ENCODE data around the gene GALNT9. TPM values are rescaled to one million over a fixed set of nuclear protein-coding genes. Genes with fewer than 3 reads are reported as not detected.
"Not testable (repeated sequence)": the region's sequence is repeated elsewhere in the genome, so short reads cannot be mapped to it uniquely, and the experiment has no call there.

Gene GALNT9
- total RNA-seq, 4 donors from 2014 or later, result not detected

- Histone ChIP-seq H3K9me3 (no peaks in the 10 kb centered on the region), H3K27me3 (peaks cover 0 to 65% (median 5%) of the 10 kb centered on the region in 4 donors), H3K27ac (no peak overlapping the region), H3K4me3 (no peak overlapping the region), H3K36me3 (no peaks in the 10 kb centered on the region), H3K4me1 (no peaks in the 10 kb centered on the region)
- TF ChIP-seq, protein P1, sequence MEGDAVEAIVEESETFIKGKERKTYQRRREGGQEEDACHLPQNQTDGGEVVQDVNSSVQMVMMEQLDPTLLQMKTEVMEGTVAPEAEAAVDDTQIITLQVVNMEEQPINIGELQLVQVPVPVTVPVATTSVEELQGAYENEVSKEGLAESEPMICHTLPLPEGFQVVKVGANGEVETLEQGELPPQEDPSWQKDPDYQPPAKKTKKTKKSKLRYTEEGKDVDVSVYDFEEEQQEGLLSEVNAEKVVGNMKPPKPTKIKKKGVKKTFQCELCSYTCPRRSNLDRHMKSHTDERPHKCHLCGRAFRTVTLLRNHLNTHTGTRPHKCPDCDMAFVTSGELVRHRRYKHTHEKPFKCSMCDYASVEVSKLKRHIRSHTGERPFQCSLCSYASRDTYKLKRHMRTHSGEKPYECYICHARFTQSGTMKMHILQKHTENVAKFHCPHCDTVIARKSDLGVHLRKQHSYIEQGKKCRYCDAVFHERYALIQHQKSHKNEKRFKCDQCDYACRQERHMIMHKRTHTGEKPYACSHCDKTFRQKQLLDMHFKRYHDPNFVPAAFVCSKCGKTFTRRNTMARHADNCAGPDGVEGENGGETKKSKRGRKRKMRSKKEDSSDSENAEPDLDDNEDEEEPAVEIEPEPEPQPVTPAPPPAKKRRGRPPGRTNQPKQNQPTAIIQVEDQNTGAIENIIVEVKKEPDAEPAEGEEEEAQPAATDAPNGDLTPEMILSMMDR (IDR thresholded peaks at IDR 0.05), result no peak
- TF ChIP-seq POLR2A (IDR thresholded peaks at IDR 0.05), result no peak
- DNase-seq, result no peak
- intact Hi-C loops (cut with DNase I), result no loop called here
- 46 to 71% methylated on average over 1 of the region's 1 CpG for WGBS, 2 donors
Measured at GRCh38 chr12:132226604-132227003, 102.8 kb downstream of the GALNT9 start.

DNA sequence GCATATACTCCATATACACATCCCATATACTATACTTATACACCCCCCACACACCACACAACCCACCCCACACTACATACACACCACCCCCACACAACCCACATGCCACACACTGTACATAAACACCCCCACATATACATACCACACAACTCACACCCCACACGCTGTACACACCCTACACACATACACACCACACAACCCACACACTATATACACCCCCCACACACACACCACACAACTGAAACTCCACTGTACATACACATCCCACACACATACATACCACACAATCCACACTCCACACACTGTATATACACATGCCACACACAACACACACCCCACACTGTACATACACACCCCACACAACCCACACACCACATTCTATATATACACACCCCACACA lies 104.2 kb downstream of the GALNT9 start:
- intact Hi-C loops (cut with DNase I), result no loop called here
- TF ChIP-seq, protein P1 (IDR thresholded peaks at IDR 0.05), result no peak
- TF ChIP-seq POLR2A (IDR thresholded peaks at IDR 0.05), result no peak
- no peak for DNase-seq
- no peaks in the 10 kb centered on the region for H3K9me3 ChIP-seq
- no peak overlapping the region for H3K27ac ChIP-seq
- no peaks in the 10 kb centered on the region for H3K36me3 ChIP-seq
- H3K4me1 ChIP-seq, result no peaks in the 10 kb centered on the region
- H3K4me3 ChIP-seq, result no peak overlapping the region
- H3K27me3 ChIP-seq, result peaks cover 0 to 72% (median 5%) of the 10 kb centered on the region in 4 donors
- 84 to 88% methylated on average over 1 of the region's 1 CpG for WGBS, 2 donors

- Histone ChIP-seq H3K36me3 (no peaks in the 10 kb centered on the region), H3K4me3 (no peak overlapping the region), H3K27ac (no peak overlapping the region), H3K27me3 (peaks cover 0 to 72% (median 5%) of the 10 kb centered on the region in 4 donors), H3K4me1 (no peaks in the 10 kb centered on the region), H3K9me3 (no peaks in the 10 kb centered on the region)
- 80 to 87% methylated on average over 2 of the region's 2 CpGs for WGBS, 2 donors
- intact Hi-C loops (cut with DNase I), result no loop called here
- TF ChIP-seq, protein P1 (IDR thresholded peaks at IDR 0.05), result no peak
- no peak for TF ChIP-seq POLR2A (IDR thresholded peaks at IDR 0.05)
- DNase-seq, result no peak
Measured at GRCh38 chr12:132224484-132224883, 104.9 kb downstream of the GALNT9 start.

GRCh38 chr12:132222808-132223173 lies 106.6 kb downstream of the GALNT9 start:
- no peak overlapping the region for H3K4me3 ChIP-seq
- H3K9me3 ChIP-seq, result no peaks in the 10 kb centered on the region
- H3K36me3 ChIP-seq, result no peaks in the 10 kb centered on the region
- H3K27me3 ChIP-seq, result peaks cover 0 to 72% (median under 1%) of the 10 kb centered on the region in 4 donors
- no peak for DNase-seq
- TF ChIP-seq, protein P1 (IDR thresholded peaks at IDR 0.05), result no peak
- no peak for TF ChIP-seq POLR2A (IDR thresholded peaks at IDR 0.05)
- intact Hi-C loops (cut with DNase I), result no loop called here
- H3K4me1 ChIP-seq, result no peaks in the 10 kb centered on the region
- no peak overlapping the region for H3K27ac ChIP-seq
- WGBS, 2 donors, result 54 to 75% methylated on average over 3 to 6 of the region's 6 CpGs

GRCh38 chr12:132222096-132222807 lies 107.1 kb downstream of the GALNT9 start:
- H3K27me3 ChIP-seq, result peaks cover 0 to 72% (median 0%) of the 10 kb centered on the region in 4 donors
- 15 to 22% methylated on average over 12 to 22 of the region's 24 CpGs for WGBS, 2 donors
- intact Hi-C loops (cut with DNase I), result no loop called here
- no peaks in the 10 kb centered on the region for H3K9me3 ChIP-seq
- H3K4me1 ChIP-seq, result no peaks in the 10 kb centered on the region
- no peak for DNase-seq
- H3K36me3 ChIP-seq, result no peaks in the 10 kb centered on the region
- H3K27ac ChIP-seq, result no peak overlapping the region
- TF ChIP-seq POLR2A (IDR thresholded peaks at IDR 0.05), result no peak
- TF ChIP-seq, protein P1 (IDR thresholded peaks at IDR 0.05), result no peak
- no peak overlapping the region for H3K4me3 ChIP-seq

GRCh38 chr12:132219761-132220160 lies 109.6 kb downstream of the GALNT9 start:
- DNase-seq; H3K9me3 ChIP-seq; H3K27ac ChIP-seq; H3K36me3 ChIP-seq; intact Hi-C loops (cut with DNase I); H3K4me1 ChIP-seq; H3K4me3 ChIP-seq: not testable (repeated sequence)
- WGBS, 2 donors, result 20 to 32% methylated on average over 1 to 5 of the region's 12 CpGs
- peaks cover 0 to 80% (median 0%) of the 10 kb centered on the region in 4 donors for H3K27me3 ChIP-seq
